Measurements from ENCODE around the gene ABHD17A. TPM values are rescaled to one million over a fixed set of nuclear protein-coding genes. Genes with fewer than 3 reads are reported as not detected.

The ABHD17A gene
- total RNA-seq, 1 donor from 2014 or later: 61.1 TPM

- DNase-seq (ENCODE audit: low spot score): no peak
- intact Hi-C loops (cut with DNase I): no loop called here
Observed at GRCh38 chr19:1871630-1872029, 13.7 kb downstream of the ABHD17A start.

DNA sequence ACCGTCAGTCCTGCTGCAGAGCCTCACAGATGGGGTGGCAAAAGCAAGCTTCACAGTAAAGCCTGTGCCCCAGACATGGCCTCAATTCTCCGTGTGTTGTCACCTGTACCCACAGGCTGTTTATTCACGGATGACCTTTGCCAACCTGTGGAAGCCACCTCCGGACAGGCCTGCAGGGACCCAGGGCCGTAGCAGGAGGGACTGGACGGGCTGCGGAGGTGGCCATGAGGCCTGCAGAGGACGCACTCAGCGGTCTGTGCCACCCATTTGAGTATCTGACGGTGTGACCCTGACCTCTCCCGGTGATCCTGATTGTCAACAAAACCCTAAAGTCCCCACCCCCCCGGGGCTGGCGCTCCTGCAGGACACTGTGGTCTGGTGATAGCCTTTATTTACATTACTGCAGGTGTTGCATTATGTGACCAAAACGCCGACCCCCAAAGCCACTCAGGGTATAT lies 14.1 kb downstream of the ABHD17A start:
- intact Hi-C loops (cut with DNase I): no loop called here
- DNase-seq (ENCODE audit: low spot score): no peak

DNA sequence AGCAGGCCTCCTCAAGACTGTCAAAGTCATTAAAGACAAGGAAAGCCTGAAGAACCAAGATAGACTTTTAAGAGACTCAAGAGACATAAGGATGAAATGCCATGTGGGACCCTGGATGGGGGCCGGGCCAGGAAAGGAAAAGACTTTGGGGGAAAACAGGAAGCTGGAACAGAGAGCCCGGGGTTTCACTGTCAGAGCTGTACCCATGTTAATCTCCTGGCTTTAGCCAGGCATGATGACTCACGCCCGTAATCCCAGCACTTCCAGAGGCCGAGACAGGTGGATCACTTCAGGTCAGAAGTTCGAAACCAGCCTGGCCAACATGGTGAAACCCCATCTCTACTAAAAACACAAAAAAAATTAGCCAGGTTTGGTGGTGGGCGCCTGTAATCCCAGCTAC lies 16.3 kb downstream of the ABHD17A start:
- intact Hi-C loops (cut with DNase I): no loop called here
- no peak for DNase-seq (ENCODE audit: low spot score)

- no peak for DNase-seq (ENCODE audit: low spot score)
- intact Hi-C loops (cut with DNase I): no loop called here
Observed at GRCh38 chr19:1867349-1867724, 18.0 kb downstream of the ABHD17A start.

GRCh38 chr19:1866693-1867348 lies 18.5 kb downstream of the ABHD17A start:
- no peak for DNase-seq (ENCODE audit: low spot score)
- intact Hi-C loops (cut with DNase I): no loop called here

GRCh38 chr19:1865172-1866010 lies 19.9 kb downstream of the ABHD17A start:
- intact Hi-C loops (cut with DNase I): loop anchor here (2.0 kb wide), 1 partner anchor 39 kb away; the partner anchor contains the start of genes ADAT3 and SCAMP4

GRCh38 chr19:1864480-1865171 lies 20.7 kb downstream of the ABHD17A start:
- intact Hi-C loops (cut with DNase I): loop anchor here (2.0 kb wide), 1 partner anchor 40 kb away; the partner anchor contains the start of genes ADAT3 and SCAMP4

More at GRCh38 chr19:1865172-1866010, 19.9 kb downstream of the ABHD17A start:
- DNase-seq (ENCODE audit: low spot score): no peak

DNA sequence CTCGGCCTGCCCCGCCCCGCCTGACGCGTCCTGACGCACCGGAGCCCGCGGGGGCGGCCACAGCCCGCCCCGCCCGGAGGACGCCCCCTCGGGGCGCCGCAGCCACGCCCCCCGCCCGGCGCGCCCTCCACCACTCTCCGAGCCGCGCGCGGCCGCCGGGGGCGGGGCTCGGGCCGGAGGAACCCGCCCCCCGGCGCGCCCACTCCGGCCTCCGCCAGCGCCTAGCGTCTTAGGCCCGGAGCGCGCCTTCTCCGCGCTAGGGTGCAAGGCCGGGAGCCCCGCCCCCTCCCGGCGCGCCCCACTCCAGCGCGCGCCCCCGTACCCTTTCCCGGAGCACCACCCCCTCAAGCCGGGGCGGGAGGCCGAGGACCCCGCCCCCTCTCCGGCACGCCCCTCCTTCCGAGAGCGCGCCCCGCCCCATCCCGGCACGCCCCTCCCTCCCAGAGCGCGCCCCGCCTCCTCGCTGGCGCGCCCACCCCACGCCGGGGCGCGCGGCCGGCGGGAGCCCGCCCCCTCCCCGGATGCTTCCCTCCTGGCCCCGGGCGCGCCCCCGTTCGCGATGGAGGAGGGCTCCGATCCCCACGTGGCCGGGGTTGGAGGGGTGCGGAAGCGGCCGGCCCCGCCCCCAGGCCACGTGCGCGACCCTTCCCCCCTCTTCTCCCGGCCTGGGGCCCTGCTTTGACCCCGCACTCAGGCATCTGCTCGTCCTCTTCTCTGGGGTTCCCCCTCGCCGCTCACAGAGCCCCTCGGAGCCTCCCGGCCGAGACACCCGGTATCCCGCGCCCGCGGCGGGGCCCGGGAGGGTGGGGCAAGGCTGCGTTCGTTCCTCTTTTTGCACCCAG lies 21.4 kb downstream of the ABHD17A start:
- intact Hi-C loops (cut with DNase I): loop anchor here (2.0 kb wide), 1 partner anchor 41 kb away; the partner anchor contains the start of genes ADAT3 and SCAMP4
- peak; percentile 94 for DNase-seq (ENCODE audit: low spot score)

More at GRCh38 chr19:1864480-1865171, 20.7 kb downstream of the ABHD17A start:
- DNase-seq (ENCODE audit: low spot score): peak; percentile 91

- intact Hi-C loops (cut with DNase I): no loop called here
Observed at GRCh38 chr19:1863328-1863637, 22.0 kb downstream of the ABHD17A start, which contains the start of gene KLF16. KLF16 (minus strand) TSS chr19:1863579; CDS start chr19:1863497, 82 bp downstream.

GRCh38 chr19:1862424-1863327 lies 22.6 kb downstream of the ABHD17A start:
- DNase-seq (ENCODE audit: low spot score): no peak
- intact Hi-C loops (cut with DNase I): no loop called here

More at GRCh38 chr19:1863328-1863637, 22.0 kb downstream of the ABHD17A start, which contains the start of gene KLF16:
- no peak for DNase-seq (ENCODE audit: low spot score)

- intact Hi-C loops (cut with DNase I): no loop called here
- no peak for DNase-seq (ENCODE audit: low spot score)
Observed at GRCh38 chr19:1862068-1862423, 23.2 kb downstream of the ABHD17A start.

GRCh38 chr19:1861599-1862031 lies 23.7 kb downstream of the ABHD17A start:
- no peak for DNase-seq (ENCODE audit: low spot score)
- intact Hi-C loops (cut with DNase I): no loop called here

GRCh38 chr19:1860821-1861598 lies 24.3 kb downstream of the ABHD17A start:
- DNase-seq (ENCODE audit: low spot score): no peak
- intact Hi-C loops (cut with DNase I): no loop called here

GRCh38 chr19:1860042-1860775 lies 25.1 kb downstream of the ABHD17A start:
- no peak for DNase-seq (ENCODE audit: low spot score)
- intact Hi-C loops (cut with DNase I): no loop called here

DNA sequence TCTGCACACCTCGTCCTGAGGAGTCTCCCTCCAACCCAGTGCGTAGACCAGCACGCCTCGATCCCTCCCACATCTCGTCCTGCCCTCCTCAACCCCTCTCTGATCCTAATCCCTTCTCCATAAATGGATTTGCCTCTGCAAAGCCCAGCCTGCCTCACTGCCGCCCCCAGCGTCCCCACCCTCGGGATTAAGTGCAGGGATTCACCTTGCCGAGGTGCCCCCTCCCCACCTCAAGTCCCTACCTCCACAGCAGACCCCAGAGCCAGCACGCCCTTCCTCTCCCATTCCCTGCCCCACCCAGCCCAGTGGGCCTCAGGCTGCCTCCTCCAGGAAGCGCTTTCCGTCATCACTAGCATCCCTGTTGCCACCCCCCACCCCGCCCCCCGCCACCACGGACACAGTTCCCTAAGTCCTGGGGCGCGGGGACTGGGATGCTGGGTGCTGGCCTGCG lies 25.9 kb downstream of the ABHD17A start:
- no peak for DNase-seq (ENCODE audit: low spot score)
- intact Hi-C loops (cut with DNase I): no loop called here

- intact Hi-C loops (cut with DNase I): no loop called here
- DNase-seq (ENCODE audit: low spot score): no peak
Observed at GRCh38 chr19:1858412-1859081, 26.7 kb downstream of the ABHD17A start.

Measured in cardiac septum (tissue), 1 donor.